A549 treated with RU486 at 1 μM for 4 hours (cell line): Measurements from ENCODE around the gene ZNF66. TPM values are rescaled to one million over a fixed set of nuclear protein-coding genes. Genes with fewer than 3 reads are reported as not detected.

Experiments
- total RNA-seq: library from RNA; stranded (reverse); fragments of 200-300 nt; extraction: Qiagen RNA extraction; gene quantifications from 5 replicates; pipeline ENCODE4 v1.2.3, GENCODE V29; 2022; ENCODE audit warnings: low read depth

The ZNF66 gene
- total RNA-seq: not detected in 5 replicates

DNA sequence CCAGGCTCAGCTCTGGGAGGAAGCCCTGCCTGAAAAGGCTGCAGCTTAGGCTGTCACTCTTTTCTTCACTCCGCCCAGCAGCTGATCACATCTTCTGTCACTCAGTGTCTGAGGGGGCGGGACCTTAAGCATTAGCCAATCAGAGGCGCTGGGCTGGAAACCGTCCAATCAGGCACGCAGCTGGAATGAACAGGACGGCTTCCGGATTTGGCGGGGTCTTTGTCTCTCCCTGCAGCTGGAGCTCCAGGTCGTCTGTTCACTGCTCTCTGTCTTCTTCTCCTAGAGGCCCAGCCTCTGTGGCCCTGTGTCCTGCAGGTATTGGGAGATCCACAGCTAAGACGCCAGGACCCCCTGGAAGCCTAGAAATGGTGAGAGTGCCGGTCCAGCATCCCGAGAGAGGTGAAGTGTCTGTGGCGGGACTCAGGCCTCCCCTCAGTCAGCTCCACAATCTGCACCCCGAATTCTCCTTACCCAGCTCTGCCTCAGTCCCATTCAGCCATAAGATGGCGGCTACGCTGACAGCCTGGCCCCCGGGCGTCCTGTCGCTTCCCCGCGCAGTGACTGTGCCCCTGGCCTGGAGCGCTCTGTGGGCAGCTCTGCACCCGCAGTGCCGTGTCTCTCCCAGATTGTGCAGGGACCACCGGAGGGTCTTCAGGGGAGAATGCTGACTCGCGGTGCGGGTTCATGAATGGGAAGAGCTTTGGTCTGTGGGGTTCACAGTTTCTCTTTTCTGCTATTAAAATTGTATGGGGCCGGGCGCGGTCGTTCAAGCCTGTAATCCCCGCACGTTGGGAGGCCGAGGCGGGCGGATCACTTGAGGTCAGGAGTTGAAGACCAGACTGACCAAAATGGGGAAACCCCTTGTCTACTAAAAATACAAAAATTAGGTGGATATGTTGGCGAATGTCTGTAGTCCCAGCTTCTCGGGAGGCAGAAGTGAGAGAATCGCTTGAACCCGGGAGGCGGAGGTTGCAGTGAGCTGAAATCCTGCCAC lies at the start of gene ZNF66:
Gene ZNF66 (plus strand): TSS at position 222 of the 994 bp plus-strand sequence. CDS start 144 bp downstream, at position 366.

Other genes starting within 250 kb of the ZNF66 start
- gene ZNF737, start 210.5 kb upstream of the ZNF66 start, total RNA-seq: 0.06 to 0.15 TPM (median 0.12 TPM) in 3 of 5 replicates, not detected in the others
- not detected in 5 replicates for gene ZNF626, start 114.7 kb upstream of the ZNF66 start, total RNA-seq
- 0.09 to 0.30 TPM (median 0.19 TPM) in 4 of 5 replicates, not detected in the other for gene ZNF85, start 146.9 kb downstream of the ZNF66 start, total RNA-seq
- gene ZNF430, start 244.4 kb downstream of the ZNF66 start, total RNA-seq: 1.7 to 2.7 TPM (median 2.1 TPM) in 5 replicates